Stimulated activated CD8-positive, alpha-beta memory T cell treated with anti-CD3 and anti-CD28 coated beads, Interleukin-7, amount 100 ng/mL, for 48 hours (primary cell): Measurements from ENCODE around the gene PLK2.

Experiments
- DNase-seq, 2 donors: peaks; one replicate each; pipeline ENCODE4 v3.0.0-alpha.2; 2020; ENCODE audit warnings: low read depth in 1 of 2; ENCODE audit errors: extremely low read depth in 1 of 2

PLK2 gene

DNA sequence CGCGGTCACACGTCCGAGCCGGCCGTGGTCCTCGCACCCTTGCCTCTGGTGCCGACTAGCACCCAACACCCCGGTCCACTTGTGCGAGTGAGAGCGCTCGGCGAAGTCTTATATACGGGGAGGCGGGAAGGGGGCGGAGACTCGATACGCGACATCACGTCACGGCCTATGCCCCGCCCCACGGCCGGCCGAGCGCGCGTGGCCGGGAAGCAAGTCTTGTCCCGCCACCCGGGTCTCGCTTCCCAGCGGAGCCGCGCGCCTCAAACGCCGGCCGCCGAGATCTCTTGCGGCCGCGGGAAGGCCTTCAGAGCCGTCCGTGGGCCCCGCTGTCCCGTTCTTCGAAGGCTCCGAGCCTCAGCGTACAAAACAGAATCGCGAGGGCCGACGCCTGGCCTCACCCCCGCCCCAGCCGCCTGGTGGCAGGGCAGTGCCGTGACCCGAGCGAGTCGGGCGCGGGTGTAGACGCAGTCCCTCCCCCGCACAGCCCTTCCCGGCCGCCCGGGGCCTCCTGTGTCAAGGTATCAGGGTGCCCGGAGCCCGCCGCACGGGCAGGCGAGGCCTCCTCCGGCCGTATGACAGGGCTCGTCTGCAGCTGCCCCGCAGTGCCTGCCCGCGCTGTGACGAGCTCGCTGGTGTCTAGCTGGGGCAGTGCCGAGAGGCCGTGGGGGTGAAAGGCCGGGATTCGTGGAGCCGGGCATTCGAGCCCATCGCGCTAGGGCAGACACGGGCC, at the start of gene PLK2:
Gene PLK2, minus strand, starts transcription at position 85 of the 730 bp plus-strand sequence. CDS start 127 bp downstream, outside the sequence.
- peak; percentile 50 to 62 for DNase-seq

DNA sequence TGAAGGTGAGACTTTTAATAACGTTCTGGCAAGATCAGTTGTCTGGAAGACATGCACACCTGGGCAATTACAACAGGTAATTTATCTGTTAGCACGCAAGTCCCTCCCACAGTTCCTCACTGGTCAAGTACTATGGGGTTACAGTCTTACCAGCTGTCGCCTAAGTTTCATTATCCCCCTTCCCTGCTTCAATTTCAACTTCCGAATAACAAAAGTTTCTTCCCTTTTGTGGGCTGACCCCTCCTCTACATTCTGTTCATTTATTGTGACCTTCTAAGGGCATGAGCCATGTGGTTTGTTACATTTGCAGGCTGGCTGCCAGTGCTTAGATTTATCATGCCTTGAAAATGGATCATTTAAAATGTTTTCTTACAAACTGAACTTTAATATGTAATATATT, 47.8 kb upstream of the PLK2 start:
- DNase-seq: no peak

GRCh38 chr5:58505971-58506640, 46.2 kb upstream of the PLK2 start:
- DNase-seq: no peak

DNA sequence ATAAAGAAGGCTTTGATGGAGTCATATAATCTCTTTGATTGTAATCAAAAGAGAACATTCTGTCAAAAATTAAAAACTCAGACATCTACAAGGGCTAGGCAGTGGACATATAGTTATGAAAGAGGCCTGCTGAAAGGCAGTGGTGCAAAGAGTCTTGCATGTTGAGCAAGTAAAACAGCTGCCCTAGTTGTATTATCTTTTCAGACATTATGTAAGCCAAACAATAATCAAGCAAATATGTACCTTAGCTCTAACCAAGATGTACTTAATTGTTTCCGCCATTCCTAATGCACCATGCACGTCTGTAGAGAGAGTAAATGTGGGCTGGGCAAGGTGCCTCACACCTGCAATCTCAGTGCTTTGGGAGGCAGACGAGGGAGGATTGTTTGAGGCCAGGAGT, 45.6 kb upstream of the PLK2 start:
- DNase-seq: no peak

DNA sequence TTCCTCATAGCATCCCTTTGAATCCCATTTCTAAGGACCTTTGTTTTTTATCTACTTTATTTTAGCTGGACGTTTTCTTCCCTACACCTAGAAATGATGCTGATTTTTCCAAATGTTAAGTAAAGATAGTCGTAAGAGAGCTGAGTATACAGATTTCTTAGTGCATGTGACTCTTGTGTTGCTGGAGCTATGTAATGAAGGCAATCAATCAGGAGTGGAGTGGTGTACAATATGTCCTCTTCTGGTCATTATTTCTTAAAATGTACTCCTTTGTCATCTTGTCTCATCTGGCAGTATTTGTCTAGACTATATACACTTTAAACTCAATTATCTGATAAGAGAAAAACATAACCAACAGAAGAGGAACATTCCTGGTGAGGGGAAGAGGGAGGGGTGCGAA, 44.9 kb upstream of the PLK2 start:
- DNase-seq: no peak

DNA sequence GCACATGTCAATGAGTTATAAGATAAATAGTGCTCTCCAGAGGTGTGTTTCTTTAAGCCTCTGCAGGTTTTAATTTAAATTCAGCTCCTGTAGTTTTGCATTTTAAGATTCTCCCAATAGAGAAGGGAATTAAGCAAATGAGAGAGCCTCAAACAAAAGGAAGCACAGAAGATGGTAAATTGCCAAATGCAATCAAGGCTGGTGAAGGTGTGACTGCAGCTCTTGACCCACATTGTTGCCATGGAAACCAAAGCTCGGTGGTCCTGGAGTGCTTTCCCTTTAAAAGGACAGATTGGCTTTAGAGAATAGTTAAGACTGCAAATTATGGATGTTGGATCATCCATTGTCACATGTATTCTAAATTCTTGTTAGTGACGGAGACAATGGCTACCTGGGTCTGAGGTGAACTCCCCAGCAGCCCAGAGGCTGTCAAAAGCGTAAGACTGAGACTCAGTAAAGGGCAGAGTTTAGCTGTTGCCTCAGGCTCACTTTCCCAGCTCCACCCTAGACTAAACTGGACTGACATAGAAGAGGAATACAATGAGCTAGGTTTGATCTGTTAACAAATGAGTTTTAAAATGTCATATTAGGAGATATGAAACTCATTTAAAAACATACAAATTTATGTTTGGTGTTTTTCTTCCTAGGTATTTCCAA, 43.6 kb upstream of the PLK2 start:
- DNase-seq: no peak

DNA sequence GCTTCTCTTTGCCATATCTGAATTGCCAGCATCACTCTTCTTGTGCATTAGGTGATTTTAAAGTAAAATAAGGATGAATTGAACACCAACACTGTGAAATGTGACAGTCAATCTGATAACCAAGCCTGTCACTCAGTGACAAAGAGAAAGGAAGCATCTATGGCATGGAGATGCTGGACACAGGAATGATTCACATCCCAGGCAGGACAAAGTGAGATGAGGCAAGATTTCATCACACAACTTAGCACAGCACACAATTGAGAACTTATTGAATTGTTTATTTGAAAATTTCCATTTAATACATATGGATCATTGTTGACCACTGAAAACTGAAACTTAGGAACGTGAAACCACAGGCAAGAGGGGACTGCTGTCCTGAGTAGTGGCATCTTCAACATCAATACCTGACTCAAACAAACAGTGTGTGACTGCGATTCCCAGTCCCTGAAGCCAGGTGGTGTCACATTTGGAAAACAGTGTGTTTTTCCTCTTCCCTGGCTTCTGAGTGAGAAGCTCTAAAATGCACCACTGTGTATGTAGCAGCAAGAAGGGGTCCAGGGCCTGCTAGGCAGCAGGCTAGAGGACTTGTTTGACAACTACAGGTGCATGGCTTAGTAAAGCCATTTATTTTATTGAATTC, 42.0 kb upstream of the PLK2 start:
- DNase-seq: no peak

- no peak for DNase-seq
Observed at GRCh38 chr5:58499941-58500340, 40.1 kb upstream of the PLK2 start.

GRCh38 chr5:58499231-58499630, 39.3 kb upstream of the PLK2 start:
- no peak for DNase-seq

DNA sequence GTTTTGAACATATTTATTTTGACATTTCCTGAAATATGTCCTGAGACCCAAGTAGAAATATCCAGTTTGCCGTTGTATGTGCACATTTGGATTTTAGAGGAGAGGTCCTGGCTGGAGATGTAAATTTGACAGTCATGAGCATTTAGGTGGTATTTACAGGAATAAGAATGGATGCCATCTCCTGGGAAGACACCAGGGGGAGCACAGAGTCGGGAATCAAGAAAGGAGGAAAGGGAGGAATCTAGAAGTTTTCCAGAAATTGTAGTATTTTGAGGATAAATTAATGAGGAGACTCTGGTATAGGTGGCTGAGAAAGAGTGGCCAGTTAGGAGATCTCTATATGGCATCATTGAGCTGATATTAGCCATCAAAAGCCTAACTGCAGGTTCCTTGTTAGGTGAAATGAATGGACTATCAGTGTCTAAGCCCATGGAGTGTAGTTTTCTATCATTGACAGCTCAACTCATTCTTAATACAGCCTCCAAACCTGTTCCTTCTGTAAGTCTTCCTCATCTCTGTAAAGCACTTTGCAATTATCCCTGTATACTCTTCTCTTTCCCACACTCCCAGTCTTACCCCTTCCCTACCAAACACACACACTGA, 38.6 kb upstream of the PLK2 start:
- no peak for DNase-seq

- DNase-seq: no peak
Observed at GRCh38 chr5:58497921-58498320, 38.0 kb upstream of the PLK2 start.

DNA sequence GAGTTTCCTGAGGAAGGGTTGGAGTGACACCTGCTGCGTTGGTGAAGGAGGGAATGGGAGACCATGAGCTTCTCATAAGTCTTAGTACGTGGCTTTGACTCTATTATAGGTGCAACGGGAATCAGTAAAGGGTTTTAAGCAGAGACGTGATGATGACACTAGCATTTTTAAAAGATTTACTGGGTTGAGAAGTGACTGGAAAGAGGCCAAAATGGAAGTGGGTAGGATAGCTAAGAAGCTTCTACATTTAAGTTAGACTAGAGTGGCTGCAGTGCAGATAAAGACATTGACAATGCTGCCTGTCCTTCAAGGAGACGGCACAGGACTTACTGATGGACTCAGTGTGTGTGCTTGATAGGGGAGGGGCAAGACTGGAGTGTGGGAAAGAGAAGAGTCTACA, 37.5 kb upstream of the PLK2 start:
- no peak for DNase-seq

DNA sequence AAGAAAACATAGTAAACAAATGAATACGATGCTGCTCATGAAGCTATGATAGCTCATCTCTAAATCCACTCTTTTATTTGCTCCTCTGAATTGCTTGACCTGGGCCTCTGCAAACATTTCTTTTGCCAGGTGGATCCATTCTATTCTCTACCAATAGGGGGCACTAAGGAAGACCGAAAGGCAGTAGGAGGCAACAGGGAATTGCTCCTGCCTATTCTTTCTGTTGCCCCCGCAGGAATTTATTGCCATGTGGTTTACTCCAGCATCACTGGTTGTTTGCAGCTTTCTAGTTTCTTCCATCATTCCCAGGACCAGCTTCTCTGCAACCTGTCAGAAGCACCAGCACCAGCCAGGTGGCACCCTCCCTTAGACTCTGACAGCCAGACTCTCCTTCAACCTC, 36.6 kb upstream of the PLK2 start:
- no peak for DNase-seq

DNA sequence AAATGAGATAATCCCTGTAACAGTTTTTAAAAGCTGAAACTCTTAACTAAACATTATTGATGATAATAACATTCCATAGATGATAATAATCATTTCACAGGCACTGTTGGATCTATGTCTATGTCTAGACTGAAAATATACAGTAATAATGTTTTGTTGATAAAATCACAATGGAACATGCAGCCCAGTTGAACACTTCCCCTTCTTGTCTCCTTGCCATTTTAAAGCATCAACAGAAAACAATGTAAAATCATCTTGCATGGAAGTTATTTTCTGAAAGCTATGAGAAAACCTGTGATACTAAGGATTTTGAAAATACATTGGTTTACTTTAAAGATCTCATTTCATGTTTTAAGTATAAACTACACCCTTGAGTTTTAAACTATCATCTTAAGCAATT, 33.3 kb upstream of the PLK2 start:
- DNase-seq: no peak

GRCh38 chr5:58491216-58491892, 31.5 kb upstream of the PLK2 start, which contains the start of gene GAPT:
GAPT (plus strand) TSS chr5:58491435; CDS start chr5:58494537, 3,102 bp downstream.
- no peak for DNase-seq

DNA sequence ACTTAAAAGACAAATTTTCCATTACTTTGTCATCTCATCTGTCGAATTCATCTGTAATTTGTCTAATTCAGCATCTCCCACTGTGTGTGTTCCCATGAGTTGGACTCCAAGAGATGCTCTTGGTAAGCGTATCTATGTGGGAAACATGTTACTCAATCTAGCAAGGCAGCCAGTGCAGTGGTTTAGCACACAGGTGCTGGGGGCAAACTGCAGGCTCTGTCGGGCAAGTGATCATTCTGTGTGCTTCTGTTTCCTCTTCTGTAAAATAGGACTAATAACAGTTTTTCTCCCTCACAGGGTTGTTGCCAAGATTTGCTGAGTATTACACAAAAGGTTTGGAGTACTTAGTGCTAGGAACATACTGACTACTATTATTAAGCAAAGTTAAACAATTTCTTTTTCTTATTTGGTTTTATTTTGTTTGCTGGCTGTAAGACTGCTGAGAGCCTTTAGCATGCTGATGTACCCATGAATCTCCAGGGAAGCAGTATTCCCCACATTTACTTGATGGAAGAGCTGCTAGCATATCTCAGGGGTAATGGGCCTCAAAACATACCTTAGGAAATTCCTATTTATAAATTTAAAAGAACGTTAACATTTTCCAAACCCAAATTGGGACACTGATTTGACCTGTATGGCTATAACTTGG, 30.6 kb upstream of the PLK2 start:
- DNase-seq: no peak

DNA sequence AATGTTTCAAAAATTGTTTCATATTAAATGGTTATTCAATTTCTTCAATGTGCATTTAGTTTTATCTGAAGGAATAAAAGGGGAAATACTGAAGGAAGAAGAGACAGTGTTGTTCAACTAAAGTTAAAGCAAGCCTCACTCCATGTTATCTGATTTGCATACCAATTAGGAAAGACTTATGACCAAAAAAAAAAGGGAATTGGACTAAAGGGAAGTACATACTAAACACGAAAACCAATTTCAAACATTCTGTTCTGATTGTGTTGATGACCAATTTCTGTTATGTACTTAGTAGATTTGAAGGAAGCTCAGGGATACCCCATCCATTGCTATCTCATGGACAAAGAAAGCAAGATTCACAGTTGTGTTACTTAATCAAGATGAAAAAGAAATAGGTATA, 26.4 kb upstream of the PLK2 start:
- DNase-seq: no peak

- DNase-seq: no peak
Observed at GRCh38 chr5:58484505-58484904, 24.6 kb upstream of the PLK2 start.

DNA sequence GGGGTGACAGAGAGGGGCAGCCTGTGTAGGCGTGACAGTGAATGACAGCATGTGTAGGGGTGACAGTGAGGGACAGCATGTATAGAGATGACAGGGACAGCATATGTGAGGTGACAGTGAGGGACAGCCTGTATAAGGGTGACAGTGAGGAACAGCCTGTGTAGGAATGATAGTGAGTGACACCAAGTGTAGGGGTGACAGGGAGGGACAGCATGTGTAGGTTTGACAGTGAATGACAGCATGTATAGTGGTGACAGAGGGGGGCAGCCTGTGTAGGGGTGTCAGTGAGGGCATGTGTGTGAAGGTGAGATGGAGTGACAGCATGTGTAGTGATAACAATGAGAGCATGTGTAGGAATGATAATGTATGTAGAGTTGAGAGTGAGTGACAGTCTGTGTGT, 22.6 kb upstream of the PLK2 start:
- no peak for DNase-seq

- DNase-seq: no peak
Observed at GRCh38 chr5:58481828-58482227, 21.9 kb upstream of the PLK2 start.
